HG02852 (cell line): ENCODE data around the gene DAZL.

Experiments used
- ATAC-seq: cut with Tn5 transposase; IDR thresholded peaks from one replicate; pipeline ENCODE4 v1.9.1; 2021; ENCODE audit warnings: mild to moderate bottlenecking, moderate library complexity; ENCODE audit not compliant: unreplicated experiment

DAZL gene

GRCh38 chr3:16546186-16547010 lies 58.8 kb downstream of the DAZL start:
- no peak for ATAC-seq

GRCh38 chr3:16545413-16546185 lies 59.6 kb downstream of the DAZL start:
- ATAC-seq = no peak

DNA sequence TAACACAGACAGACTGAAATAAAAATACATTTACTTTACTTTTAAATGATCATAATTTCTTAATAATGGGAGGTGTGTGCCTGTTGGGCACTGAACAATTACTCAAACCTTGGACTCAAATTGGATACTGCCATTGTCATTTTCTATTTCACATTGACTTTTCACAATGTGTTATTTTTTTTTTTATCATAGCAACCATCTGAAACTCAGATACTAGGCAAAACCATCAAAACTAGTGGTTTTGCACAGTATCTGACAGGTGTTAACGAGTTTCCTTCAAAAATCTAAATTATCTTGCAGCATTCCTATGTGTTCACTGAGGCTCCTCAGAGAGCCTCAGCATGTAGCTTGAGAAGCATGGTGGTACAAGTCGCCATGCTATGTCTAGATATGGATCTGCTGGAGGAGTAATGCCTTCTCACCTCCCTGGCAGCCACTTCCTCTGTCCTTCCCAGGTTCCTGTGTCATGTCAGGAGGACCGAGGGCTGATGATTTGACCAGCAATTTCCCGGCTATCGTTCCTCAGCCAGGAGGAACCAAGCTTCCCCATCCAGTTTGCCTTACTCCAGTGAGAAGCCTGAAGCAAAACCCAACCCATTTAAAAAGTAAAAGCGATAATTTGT lies 61.9 kb downstream of the DAZL start:
- ATAC-seq = no peak

DNA sequence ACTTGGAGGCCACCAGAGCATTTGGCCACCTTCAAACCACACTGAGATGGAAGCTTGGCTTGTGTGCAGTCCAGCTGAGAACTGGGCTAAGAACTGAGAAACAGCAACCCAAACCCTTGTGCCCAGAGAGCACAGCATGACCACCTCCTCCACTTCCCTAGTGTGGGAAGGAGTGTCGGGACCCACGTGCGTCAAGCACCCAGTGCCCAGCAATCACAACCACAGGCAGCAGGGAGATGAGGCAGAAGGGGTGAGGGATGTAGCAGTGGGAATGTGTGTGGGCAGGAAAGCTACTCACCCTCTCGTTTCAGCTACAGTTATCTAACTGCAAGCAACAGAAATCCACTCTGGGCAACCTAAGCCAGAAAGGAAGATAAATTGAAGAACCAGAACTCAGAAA lies 66.7 kb downstream of the DAZL start:
- ATAC-seq = no peak

DNA sequence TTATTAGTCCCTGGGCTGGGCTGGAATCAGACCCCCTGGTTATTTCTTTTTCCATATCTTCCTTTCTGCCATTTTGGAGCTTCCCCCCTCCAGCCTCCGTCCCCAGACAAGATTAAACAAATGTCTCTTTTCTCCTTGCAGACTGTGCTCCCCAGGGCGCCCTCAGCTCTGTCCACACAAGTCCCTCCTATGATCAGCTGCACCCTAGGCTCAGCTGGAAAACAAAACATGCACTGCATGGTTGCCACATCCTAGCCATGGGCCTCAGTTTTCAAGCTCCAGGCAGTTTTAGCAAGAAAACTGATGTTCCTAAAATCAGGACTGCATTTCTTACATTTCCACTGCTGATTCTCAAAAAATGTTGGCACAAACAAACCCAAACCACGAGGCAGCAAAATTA lies 68.2 kb downstream of the DAZL start:
- no peak for ATAC-seq
